GM13977 (cell line): Measurements from ENCODE around the gene ETFA.
A peak's percentile ranks its signal among the peaks of the same experiment; 100 is the strongest.

ENCODE experiments used
- DNase-seq: peaks from one replicate; pipeline ENCODE4 v3.0.0; 2012; ENCODE audit warnings: low spot score
- in situ Hi-C: fragments of 300-500 bp; cut with MboI; formaldehyde crosslinking; loops from one replicate; pipeline ENCODE4 v1.12.0; 2022; ENCODE audit warnings: low sequenced_read_pairs, low pct_unique_long_range_greater_than_20kb, mixed read lengths, inconsistent platforms; ENCODE audit not compliant: unreplicated experiment
- TF ChIP-seq, protein P1 (sequence below): IDR thresholded peaks from 2 replicates; pipeline ENCODE4 v1.5.1; 2012; ENCODE audit warnings: mild to moderate bottlenecking, control low read depth; ENCODE audit not compliant: insufficient read depth; ENCODE audit errors: extremely low read depth, missing control alignments

ETFA gene

GRCh38 chr15:76236350-76236749, 74.9 kb downstream of the ETFA start:
- DNase-seq, result no peak
- in situ Hi-C loops, result loop anchor here (10.0 kb wide), 1 partner anchor 608 kb away; no protein-coding TSS in a partner anchor
- TF ChIP-seq, protein P1, sequence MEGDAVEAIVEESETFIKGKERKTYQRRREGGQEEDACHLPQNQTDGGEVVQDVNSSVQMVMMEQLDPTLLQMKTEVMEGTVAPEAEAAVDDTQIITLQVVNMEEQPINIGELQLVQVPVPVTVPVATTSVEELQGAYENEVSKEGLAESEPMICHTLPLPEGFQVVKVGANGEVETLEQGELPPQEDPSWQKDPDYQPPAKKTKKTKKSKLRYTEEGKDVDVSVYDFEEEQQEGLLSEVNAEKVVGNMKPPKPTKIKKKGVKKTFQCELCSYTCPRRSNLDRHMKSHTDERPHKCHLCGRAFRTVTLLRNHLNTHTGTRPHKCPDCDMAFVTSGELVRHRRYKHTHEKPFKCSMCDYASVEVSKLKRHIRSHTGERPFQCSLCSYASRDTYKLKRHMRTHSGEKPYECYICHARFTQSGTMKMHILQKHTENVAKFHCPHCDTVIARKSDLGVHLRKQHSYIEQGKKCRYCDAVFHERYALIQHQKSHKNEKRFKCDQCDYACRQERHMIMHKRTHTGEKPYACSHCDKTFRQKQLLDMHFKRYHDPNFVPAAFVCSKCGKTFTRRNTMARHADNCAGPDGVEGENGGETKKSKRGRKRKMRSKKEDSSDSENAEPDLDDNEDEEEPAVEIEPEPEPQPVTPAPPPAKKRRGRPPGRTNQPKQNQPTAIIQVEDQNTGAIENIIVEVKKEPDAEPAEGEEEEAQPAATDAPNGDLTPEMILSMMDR, result no peak

DNA sequence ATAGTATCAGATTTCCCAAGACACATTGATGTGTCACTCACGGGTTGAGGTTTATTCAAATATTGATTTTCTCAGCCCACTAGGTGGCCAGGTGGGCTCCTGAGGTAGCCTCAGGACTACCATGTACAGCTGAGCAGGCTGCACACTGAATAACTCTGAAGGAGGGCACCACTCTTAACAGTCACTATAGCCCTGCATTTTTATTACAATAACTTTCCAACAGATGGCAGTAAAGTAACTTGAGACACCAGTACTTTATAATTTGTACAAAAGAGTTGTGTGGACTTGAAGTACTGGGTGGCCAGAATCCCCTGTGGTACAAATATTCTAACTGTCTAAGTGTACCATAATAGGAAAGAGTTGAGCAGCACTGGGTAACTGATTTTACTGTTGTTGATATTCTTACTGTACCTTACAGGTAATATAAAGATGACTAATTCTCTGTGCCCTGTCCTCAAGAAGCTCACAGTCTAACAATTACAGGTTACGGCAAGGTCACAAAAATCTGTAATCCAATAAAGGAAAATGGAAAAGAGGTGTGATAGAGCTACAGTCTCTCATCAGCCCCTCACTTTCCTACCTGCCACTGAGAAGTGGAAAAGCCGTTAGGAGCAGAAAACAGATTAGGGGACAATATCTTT, 76.0 kb downstream of the ETFA start:
- in situ Hi-C loops, result loop anchor here (10.0 kb wide), 1 partner anchor 609 kb away; no protein-coding TSS in a partner anchor
- TF ChIP-seq, protein P1, result peak; percentile 44
- DNase-seq, result no peak

DNA sequence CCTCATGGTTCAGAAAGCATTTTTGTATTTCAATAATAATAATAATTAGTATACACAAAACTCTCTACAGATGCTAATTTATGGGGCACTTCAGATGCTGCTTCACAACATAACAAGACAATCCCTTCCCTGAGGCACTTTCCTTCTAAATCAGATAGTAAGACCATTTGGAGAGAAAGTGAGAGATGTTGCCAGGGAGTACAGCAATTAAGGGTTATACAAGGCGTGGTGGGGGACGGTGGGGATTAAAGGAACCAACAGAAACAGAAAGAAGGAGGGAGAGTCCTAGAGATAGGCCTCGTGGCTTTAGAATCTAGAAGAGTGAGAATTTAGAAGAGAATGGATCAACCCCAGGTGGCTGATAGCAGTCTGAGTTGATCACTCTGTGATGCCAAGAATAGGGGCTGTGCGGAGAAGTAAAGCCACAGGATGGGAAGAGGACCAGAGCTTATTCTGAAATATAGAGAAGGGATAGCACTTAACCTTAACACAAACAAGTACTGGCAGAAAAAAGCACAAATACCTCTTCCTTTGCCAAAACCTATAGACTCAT, 76.9 kb downstream of the ETFA start:
- in situ Hi-C loops, result loop anchor here (10.0 kb wide), 1 partner anchor 610 kb away; no protein-coding TSS in a partner anchor
- no peak for DNase-seq
- TF ChIP-seq, protein P1, result no peak

DNA sequence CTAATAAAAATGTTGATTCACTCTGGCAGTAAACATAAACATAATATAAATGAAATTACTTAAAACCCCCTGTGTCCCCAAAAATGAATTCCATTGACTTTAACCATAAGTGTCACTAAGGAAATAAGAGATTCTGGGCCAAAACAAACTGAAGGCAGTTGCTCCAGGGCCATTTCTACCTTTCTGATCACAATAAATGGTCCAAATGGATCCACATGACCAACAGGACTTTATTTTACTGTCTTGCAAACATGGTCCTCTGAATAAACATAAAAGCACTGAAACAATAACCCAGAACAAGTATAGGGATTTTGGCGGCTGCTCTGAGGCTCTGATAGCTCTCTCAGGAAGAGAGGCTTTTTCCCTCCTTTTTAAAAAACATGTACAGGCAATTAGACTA, 77.3 kb downstream of the ETFA start:
- in situ Hi-C loops, result loop anchor here (10.0 kb wide), 1 partner anchor 611 kb away; no protein-coding TSS in a partner anchor

DNA sequence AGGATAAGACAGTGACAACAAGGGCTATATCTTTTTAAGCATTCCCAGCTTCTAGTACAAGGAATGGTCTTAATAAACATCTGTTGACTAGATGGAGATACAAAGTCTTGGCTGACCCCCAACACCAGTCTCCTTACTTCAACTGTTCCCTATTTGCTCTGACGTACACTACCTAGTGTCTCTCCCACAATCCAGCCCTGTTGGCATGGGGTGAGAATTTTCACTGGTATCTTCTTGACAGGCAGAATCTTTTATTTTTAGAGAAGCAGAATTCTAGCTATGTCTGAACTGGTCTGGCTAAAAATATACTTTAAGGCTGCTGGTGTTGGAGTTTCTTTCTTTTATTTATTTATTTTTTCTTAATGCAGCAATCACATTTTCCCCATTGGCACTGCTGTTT, 82.0 kb downstream of the ETFA start:
- no peak for DNase-seq
- in situ Hi-C loops, result no loop called here
- TF ChIP-seq, protein P1, result no peak

More for the DNA sequence above, 77.3 kb downstream of the ETFA start:
- DNase-seq, result no peak
- TF ChIP-seq, protein P1, result no peak

DNA sequence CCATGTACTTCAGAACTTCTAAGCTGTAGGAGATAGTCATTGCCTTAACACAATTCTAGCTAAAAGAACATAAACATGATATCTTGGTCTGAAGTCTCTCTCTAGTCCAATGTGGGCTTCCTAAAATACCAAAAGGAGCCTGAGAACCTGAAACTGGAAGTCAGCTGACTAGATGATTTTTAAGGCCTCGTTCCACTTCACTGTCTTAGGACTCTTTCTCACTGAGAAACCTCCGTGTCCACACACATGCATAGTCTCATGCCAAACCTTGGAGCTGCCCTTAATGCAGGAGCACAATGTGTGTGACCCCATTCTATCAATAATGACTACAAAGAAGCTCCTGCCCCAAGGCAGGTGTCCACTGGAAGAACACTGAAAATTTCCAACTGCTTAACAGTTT, 87.7 kb downstream of the ETFA start:
- in situ Hi-C loops, result no loop called here
- TF ChIP-seq, protein P1, result no peak
- peak; percentile 73 for DNase-seq

GRCh38 chr15:76222159-76222558, 89.1 kb downstream of the ETFA start:
- no peak for DNase-seq
- in situ Hi-C loops, result no loop called here
- TF ChIP-seq, protein P1, result no peak
